ENCODE results near the gene EHMT1.
"Not testable (repeated sequence)": the region's sequence is repeated elsewhere in the genome, so short reads cannot be mapped to it uniquely, and the experiment has no call there.

Gene EHMT1

GRCh38 chr9:137778914-137779313 is 160.1 kb downstream of the EHMT1 start:
- no peak for TF ChIP-seq EZH2phosphoT487 (conservative IDR thresholded peaks at IDR 0.05; ENCODE audit: low read length)
- TF ChIP-seq CTCF (IDR thresholded peaks at IDR 0.05; ENCODE audit: insufficient read depth, low read length, poor library complexity, severe bottlenecking): no peak
- Histone ChIP-seq H3K4me3 (ENCODE audit: insufficient read depth, low read length, poor library complexity, severe bottlenecking) (no peak overlapping the region), H3K27ac (ENCODE audit: low read depth, low read length) (no peak overlapping the region), H3K4me2 (ENCODE audit: low read depth, low read length, poor library complexity, severe bottlenecking) (no peak overlapping the region), H2AFZ (ENCODE audit: low read depth, low read length, severe bottlenecking) (no peak overlapping the region), H4K20me1 (ENCODE audit: low read depth, low read length) (no peaks in the 10 kb centered on the region), H3K36me3 (ENCODE audit: low read length) (no peaks in the 10 kb centered on the region), H3K9me2 (replicated peaks; ENCODE audit: insufficient read depth, low read length) (no peaks in the 10 kb centered on the region), H3K79me2 (ENCODE audit: insufficient read depth, low read length) (no peaks in the 10 kb centered on the region), H3K27me3 (ENCODE audit: low read length) (no peaks in the 10 kb centered on the region), H3K9me3 (ENCODE audit: insufficient read depth, low read length) (no peaks in the 10 kb centered on the region), H3K9ac (ENCODE audit: low read length) (no peak overlapping the region), H3F3A (ENCODE audit: insufficient read depth) (no peaks in the 10 kb centered on the region)

- not testable (repeated sequence) for H3F3A ChIP-seq (ENCODE audit: insufficient read depth); H3K4me2 ChIP-seq (ENCODE audit: low read depth, low read length, poor library complexity, severe bottlenecking); H3K27me3 ChIP-seq (ENCODE audit: low read length); H3K9me2 ChIP-seq (replicated peaks; ENCODE audit: insufficient read depth, low read length); H3K79me2 ChIP-seq (ENCODE audit: insufficient read depth, low read length); H3K36me3 ChIP-seq (ENCODE audit: low read length); H3K4me3 ChIP-seq (ENCODE audit: insufficient read depth, low read length, poor library complexity, severe bottlenecking); H3K9ac ChIP-seq (ENCODE audit: low read length); H4K20me1 ChIP-seq (ENCODE audit: low read depth, low read length); H2AFZ ChIP-seq (ENCODE audit: low read depth, low read length, severe bottlenecking); H3K9me3 ChIP-seq (ENCODE audit: insufficient read depth, low read length); H3K27ac ChIP-seq (ENCODE audit: low read depth, low read length)
These were observed 161.2 kb downstream of the EHMT1 start for GRCh38 chr9:137780031-137780430.

- no peak for TF ChIP-seq EZH2phosphoT487 (conservative IDR thresholded peaks at IDR 0.05; ENCODE audit: low read length)
- no peak for TF ChIP-seq CTCF (IDR thresholded peaks at IDR 0.05; ENCODE audit: insufficient read depth, low read length, poor library complexity, severe bottlenecking)
- Histone ChIP-seq H3K9me2 (replicated peaks; ENCODE audit: insufficient read depth, low read length) (no peaks in the 10 kb centered on the region), H2AFZ (ENCODE audit: low read depth, low read length, severe bottlenecking) (no peak overlapping the region), H3K79me2 (ENCODE audit: insufficient read depth, low read length) (no peaks in the 10 kb centered on the region), H3K9ac (ENCODE audit: low read length) (no peak overlapping the region), H3K4me2 (ENCODE audit: low read depth, low read length, poor library complexity, severe bottlenecking) (no peak overlapping the region), H3K27me3 (ENCODE audit: low read length) (no peaks in the 10 kb centered on the region), H3K27ac (ENCODE audit: low read depth, low read length) (no peak overlapping the region), H3K36me3 (ENCODE audit: low read length) (no peaks in the 10 kb centered on the region), H3K9me3 (ENCODE audit: insufficient read depth, low read length) (no peaks in the 10 kb centered on the region), H3K4me3 (ENCODE audit: insufficient read depth, low read length, poor library complexity, severe bottlenecking) (no peak overlapping the region), H4K20me1 (ENCODE audit: low read depth, low read length) (no peaks in the 10 kb centered on the region), H3F3A (ENCODE audit: insufficient read depth) (no peaks in the 10 kb centered on the region)
These were observed 163.2 kb downstream of the EHMT1 start for GRCh38 chr9:137781906-137782585.

GRCh38 chr9:137783521-137783920 is 164.7 kb downstream of the EHMT1 start:
- TF ChIP-seq CTCF (IDR thresholded peaks at IDR 0.05; ENCODE audit: insufficient read depth, low read length, poor library complexity, severe bottlenecking) (no peak), EZH2phosphoT487 (conservative IDR thresholded peaks at IDR 0.05; ENCODE audit: low read length) (no peak)

More at GRCh38 chr9:137783521-137783920, 164.7 kb downstream of the EHMT1 start:
- no peaks in the 10 kb centered on the region for H3K27me3 ChIP-seq (ENCODE audit: low read length)
- H3K79me2 ChIP-seq (ENCODE audit: insufficient read depth, low read length): no peaks in the 10 kb centered on the region
- H3K9me2 ChIP-seq (replicated peaks; ENCODE audit: insufficient read depth, low read length): no peaks in the 10 kb centered on the region
- H3K4me2 ChIP-seq (ENCODE audit: low read depth, low read length, poor library complexity, severe bottlenecking): no peak overlapping the region
- H3F3A ChIP-seq (ENCODE audit: insufficient read depth): no peaks in the 10 kb centered on the region
- no peaks in the 10 kb centered on the region for H3K9me3 ChIP-seq (ENCODE audit: insufficient read depth, low read length)
- H4K20me1 ChIP-seq (ENCODE audit: low read depth, low read length): no peaks in the 10 kb centered on the region
- H3K4me3 ChIP-seq (ENCODE audit: insufficient read depth, low read length, poor library complexity, severe bottlenecking): no peak overlapping the region
- no peak overlapping the region for H3K9ac ChIP-seq (ENCODE audit: low read length)
- H3K36me3 ChIP-seq (ENCODE audit: low read length): no peaks in the 10 kb centered on the region
- H2AFZ ChIP-seq (ENCODE audit: low read depth, low read length, severe bottlenecking): no peak overlapping the region
- no peak overlapping the region for H3K27ac ChIP-seq (ENCODE audit: low read depth, low read length)

Measured in SU-DHL-6 (cell line).